GM12801 (cell line): ENCODE data around the gene ARHGEF3.

ENCODE experiments used
- TF ChIP-seq, protein P1 (sequence below): IDR thresholded peaks from one replicate; pipeline ENCODE4 v1.5.1; 2011; ENCODE audit warnings: control low read depth; ENCODE audit not compliant: insufficient read length; ENCODE audit errors: extremely low read depth

ARHGEF3 gene

DNA sequence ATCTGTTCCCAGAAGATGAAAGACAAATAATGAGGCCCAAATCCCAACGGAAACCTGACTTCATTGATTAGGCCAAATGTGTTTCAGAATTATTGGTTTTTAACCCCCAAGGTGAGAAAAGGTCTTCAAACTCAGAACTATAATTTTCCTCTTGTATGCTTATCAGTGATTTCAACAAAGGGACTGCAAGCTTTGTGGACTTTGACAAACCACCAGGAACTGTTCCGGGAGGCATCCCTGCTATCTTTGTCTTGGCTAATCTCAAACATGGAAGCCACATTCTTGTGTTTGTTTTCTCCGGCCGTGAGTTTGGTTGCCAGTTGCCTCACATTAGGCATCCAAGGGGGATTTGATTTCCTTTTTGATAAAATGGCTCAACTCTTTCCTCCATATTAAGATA is 19.5 kb downstream of the ARHGEF3 start:
- TF ChIP-seq, protein P1, sequence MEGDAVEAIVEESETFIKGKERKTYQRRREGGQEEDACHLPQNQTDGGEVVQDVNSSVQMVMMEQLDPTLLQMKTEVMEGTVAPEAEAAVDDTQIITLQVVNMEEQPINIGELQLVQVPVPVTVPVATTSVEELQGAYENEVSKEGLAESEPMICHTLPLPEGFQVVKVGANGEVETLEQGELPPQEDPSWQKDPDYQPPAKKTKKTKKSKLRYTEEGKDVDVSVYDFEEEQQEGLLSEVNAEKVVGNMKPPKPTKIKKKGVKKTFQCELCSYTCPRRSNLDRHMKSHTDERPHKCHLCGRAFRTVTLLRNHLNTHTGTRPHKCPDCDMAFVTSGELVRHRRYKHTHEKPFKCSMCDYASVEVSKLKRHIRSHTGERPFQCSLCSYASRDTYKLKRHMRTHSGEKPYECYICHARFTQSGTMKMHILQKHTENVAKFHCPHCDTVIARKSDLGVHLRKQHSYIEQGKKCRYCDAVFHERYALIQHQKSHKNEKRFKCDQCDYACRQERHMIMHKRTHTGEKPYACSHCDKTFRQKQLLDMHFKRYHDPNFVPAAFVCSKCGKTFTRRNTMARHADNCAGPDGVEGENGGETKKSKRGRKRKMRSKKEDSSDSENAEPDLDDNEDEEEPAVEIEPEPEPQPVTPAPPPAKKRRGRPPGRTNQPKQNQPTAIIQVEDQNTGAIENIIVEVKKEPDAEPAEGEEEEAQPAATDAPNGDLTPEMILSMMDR, result no peak

DNA sequence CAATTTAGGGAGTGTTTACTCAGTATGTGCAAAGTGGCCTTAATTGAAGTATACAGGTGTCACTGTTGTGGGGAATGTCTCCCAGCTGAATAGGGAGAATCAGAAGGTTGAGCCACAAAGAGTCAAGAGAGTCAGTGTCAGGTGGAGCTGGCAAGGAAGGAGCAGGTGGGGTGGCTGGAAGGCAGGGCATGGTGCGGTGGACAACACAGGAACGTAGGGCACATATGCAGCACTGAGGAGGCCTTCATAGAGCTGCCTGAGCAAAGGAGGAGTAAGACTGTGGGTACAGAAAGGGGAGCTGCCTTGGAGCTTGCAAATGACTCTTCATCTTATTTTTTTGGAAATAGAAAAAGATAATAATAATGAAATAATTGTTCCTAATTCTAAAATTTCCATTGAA is 20.0 kb downstream of the ARHGEF3 start:
- TF ChIP-seq, protein P1, result no peak

DNA sequence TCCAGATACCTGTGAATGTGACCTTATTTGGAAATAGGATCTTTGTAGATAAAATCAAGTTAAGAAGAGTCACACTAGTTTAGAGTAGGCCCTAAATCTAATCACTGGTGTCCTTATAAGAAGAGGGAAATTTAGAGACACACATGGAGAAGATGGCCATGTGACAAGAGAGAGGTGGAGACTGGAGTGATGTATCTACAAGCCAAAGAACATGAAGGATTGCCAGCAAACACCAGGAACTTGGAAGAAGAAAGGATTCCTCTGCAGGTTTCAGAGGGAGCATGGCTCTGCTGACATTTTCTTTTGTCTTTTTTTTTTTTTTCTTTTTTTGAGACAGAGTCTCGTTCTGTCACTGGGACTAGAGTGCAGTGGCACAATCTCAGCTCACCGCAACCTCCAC is 20.8 kb downstream of the ARHGEF3 start:
- TF ChIP-seq, protein P1, result no peak

DNA sequence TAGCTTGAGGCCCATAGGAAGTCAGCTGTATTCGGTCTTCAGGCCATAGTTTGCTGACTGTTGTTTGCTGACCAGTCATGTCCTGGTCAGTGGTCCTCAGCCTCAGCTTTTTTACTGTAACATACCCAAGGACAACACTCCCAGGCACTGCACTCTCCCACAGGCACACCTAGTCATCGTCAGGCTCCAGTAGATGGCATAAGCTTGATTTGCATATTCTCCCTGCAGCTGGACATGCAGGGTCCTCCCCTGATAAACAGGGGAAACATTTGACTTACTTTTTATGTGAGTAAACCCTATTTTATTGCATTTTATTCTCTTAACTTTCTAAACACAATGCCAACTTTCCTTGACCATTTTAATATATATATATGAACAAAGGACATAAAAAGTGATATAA is 22.9 kb downstream of the ARHGEF3 start:
- TF ChIP-seq, protein P1, result no peak

DNA sequence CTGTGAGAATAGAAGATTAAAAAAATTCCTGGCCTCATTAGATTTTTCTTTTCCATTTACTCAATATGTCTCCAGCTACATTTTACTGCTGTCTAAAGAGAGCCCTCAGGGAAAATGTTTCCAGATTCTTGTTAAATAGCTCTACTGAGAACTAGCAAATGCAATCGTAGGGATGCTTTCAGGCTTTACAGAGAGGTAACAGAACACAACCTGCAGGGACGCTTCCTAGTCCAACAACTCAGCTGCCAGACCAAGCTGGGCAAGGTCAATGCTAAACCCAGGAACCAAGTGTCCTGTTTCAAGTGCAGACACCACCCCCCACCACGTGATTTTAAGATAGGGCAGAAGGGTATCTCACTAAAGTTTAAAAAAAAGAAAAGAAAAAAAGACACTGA is 25.2 kb downstream of the ARHGEF3 start:
- TF ChIP-seq, protein P1, result no peak

DNA sequence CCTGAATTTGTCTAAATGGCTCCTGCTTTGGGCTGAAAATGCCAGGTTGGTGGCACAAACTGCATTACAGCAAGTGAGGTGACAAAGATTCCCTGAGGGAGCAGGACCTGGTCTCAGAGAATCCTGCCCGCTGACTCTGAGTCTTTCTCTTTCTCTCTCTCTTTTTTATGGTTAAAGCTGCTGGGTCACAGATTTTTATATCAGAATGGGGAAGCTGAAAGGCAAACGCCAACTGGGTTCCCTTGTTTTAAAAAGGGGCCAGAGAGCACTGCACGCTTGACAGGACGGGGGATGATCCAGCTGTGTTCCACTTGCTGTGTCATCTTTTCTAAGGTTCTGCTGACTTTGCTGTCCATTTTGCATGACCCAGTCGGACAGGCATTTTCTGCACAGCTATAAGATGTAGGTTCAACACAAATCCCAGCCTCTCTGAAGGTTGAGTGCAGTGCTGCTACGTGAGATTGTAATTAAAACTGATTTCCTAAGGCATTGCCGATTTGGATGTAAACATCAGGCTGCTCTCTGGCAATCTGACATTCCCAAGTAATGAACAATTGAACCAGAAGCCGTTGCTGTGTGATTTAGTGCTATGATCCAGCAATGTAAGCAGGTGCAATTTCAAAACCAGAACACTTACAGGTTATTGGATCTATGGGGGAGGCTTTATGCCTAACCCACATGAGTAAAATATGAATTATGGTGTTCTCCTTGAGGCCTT is 25.8 kb downstream of the ARHGEF3 start:
- TF ChIP-seq, protein P1, result no peak

DNA sequence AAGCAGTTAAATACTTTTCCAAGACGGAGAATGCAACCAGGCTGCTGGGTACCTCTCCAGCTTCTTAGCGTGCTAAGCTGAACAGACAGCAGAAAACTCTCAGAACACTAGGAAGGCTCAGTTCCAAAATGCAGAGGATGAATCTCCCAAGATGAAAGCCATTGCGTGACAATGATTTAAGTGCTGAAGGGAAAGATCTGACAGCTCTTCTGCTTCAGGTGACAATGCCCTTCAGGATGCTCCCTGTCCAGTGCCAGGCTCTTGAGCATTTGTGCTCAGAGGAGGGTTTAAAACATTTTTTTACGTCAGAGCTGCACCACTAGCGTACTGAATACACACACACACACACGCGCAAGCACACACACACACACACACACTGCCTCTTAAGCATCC is 26.3 kb downstream of the ARHGEF3 start:
- TF ChIP-seq, protein P1, result no peak
